PFSK-1 (cell line): ENCODE measurements around the gene MSRB1.

Experiments
- POLR2AphosphoS5 ChIP-seq: IDR thresholded peaks from 2 replicates; pipeline ENCODE4 v1.6.1; 2012; ENCODE audit warnings: low read depth, mild to moderate bottlenecking, control low read depth, low read length, moderate library complexity
- SIN3A ChIP-seq: IDR thresholded peaks from 2 replicates; pipeline ENCODE4 v1.6.1; 2012; ENCODE audit warnings: mild to moderate bottlenecking, low read length, moderate library complexity, borderline replicate concordance; ENCODE audit not compliant: insufficient read depth
- TAF1 ChIP-seq: IDR thresholded peaks from 2 replicates; pipeline ENCODE4 v1.6.1; 2012; ENCODE audit warnings: low read length, control low read depth, borderline replicate concordance; ENCODE audit not compliant: insufficient read depth
- TF ChIP-seq, protein P1 (sequence below), 2 experiments: IDR thresholded peaks; 2 replicates each; pipeline versions ENCODE4 v1.6.1 to v1.8.0; 2011 to 2012; ENCODE audit warnings: low read depth in 2 of 2, low read length in 2 of 2, control low read depth in 1 of 2, inconsistent platforms in 1 of 2, mild to moderate bottlenecking in 1 of 2, moderate library complexity in 1 of 2; ENCODE audit not compliant: insufficient read depth in 1 of 2

DNA sequence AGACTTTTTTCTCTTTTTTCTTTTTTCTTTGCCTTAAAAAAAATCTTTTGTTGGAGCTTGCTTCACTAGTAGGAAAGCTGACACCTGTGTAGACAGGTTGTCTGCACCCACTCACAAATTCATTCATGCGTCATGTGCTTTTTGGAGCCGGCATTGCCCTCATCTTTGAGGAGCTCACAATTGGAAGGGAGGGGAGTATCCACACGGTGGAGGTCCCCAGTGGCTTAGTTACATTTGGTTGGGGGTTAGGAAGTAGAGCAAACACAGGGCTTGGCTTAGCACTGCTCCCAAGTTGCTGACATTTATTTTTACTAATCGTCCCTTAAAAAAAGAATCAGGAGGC is 52.3 kb downstream of the MSRB1 start:
- TF ChIP-seq POLR2AphosphoS5 (no peak), SIN3A (no peak), TAF1 (no peak)
- TF ChIP-seq, protein P1, sequence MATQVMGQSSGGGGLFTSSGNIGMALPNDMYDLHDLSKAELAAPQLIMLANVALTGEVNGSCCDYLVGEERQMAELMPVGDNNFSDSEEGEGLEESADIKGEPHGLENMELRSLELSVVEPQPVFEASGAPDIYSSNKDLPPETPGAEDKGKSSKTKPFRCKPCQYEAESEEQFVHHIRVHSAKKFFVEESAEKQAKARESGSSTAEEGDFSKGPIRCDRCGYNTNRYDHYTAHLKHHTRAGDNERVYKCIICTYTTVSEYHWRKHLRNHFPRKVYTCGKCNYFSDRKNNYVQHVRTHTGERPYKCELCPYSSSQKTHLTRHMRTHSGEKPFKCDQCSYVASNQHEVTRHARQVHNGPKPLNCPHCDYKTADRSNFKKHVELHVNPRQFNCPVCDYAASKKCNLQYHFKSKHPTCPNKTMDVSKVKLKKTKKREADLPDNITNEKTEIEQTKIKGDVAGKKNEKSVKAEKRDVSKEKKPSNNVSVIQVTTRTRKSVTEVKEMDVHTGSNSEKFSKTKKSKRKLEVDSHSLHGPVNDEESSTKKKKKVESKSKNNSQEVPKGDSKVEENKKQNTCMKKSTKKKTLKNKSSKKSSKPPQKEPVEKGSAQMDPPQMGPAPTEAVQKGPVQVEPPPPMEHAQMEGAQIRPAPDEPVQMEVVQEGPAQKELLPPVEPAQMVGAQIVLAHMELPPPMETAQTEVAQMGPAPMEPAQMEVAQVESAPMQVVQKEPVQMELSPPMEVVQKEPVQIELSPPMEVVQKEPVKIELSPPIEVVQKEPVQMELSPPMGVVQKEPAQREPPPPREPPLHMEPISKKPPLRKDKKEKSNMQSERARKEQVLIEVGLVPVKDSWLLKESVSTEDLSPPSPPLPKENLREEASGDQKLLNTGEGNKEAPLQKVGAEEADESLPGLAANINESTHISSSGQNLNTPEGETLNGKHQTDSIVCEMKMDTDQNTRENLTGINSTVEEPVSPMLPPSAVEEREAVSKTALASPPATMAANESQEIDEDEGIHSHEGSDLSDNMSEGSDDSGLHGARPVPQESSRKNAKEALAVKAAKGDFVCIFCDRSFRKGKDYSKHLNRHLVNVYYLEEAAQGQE (IDR thresholded peaks at IDR 0.05; ENCODE audit: insufficient read depth in 1 of 2, low read depth in 2 of 2, low read length in 2 of 2) = no peak
